Ishikawa (cell line): ENCODE measurements around the gene LCA5.

ENCODE experiments used
- CEBPB ChIP-seq: IDR thresholded peaks from 2 replicates; pipeline ENCODE4 v1.6.1; 2012
- CREB1 ChIP-seq: IDR thresholded peaks from 2 replicates; pipeline ENCODE4 v1.6.1; 2012; ENCODE audit warnings: low read depth
- EGR1 ChIP-seq: IDR thresholded peaks from 2 replicates; pipeline ENCODE4 v1.6.1; 2012
- EP300 ChIP-seq: IDR thresholded peaks from 2 replicates; pipeline ENCODE4 v1.6.1; 2012; ENCODE audit warnings: borderline replicate concordance
- FOXM1 ChIP-seq: IDR thresholded peaks from 2 replicates; pipeline ENCODE4 v1.6.1; 2012; ENCODE audit warnings: low read depth, borderline replicate concordance
- NFIC ChIP-seq: IDR thresholded peaks from 2 replicates; pipeline ENCODE4 v1.6.1; 2012
- RAD21 ChIP-seq: IDR thresholded peaks from 2 replicates; pipeline ENCODE4 v1.6.1; 2012; ENCODE audit warnings: low read depth
- REST ChIP-seq: IDR thresholded peaks from 2 replicates; pipeline ENCODE4 v1.6.1; 2012; ENCODE audit warnings: low read depth, mild to moderate bottlenecking
- TAF1 ChIP-seq: IDR thresholded peaks from 2 replicates; pipeline ENCODE4 v1.6.1; 2012; ENCODE audit warnings: low read depth, mild to moderate bottlenecking
- TCF12 ChIP-seq: IDR thresholded peaks from 2 replicates; pipeline ENCODE4 v1.6.1; 2012; ENCODE audit warnings: low read depth
- TEAD4 ChIP-seq: IDR thresholded peaks from 2 replicates; pipeline ENCODE4 v1.6.1; 2012
- USF1 ChIP-seq: IDR thresholded peaks from 2 replicates; pipeline ENCODE4 v1.6.1; 2012
- YY1 ChIP-seq: IDR thresholded peaks from 2 replicates; pipeline ENCODE4 v1.6.1; 2012; ENCODE audit warnings: low read depth
- ZBTB7A ChIP-seq: IDR thresholded peaks from 2 replicates; pipeline ENCODE4 v1.6.1; 2012; ENCODE audit warnings: low read depth
- TF ChIP-seq, protein P1 (sequence below): IDR thresholded peaks from 2 replicates; pipeline ENCODE4 v1.6.1; 2012

LCA5 gene

DNA sequence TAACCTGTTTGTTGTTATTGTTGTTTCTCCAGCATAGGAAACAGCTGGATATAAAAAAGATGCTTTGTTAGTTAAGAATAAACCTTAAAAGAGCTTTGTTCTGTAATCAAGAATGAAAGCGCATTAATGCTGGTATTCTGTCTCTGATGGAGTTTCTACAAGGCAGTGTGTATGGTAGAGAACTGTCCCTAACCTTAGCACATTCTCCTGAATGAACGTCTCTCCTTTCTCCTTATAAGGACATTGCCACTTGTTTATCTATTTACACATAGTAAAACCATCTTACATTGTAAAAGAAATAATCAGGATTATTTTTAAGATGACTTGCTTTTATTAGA, 33.8 kb upstream of the LCA5 start:
- TF ChIP-seq EP300, result no peak
- TF ChIP-seq EGR1, result no peak
- TF ChIP-seq USF1, result no peak
- TF ChIP-seq ZBTB7A, result no peak
- TF ChIP-seq TCF12, result no peak
- TF ChIP-seq TAF1, result no peak
- no peak for TF ChIP-seq CREB1
- TF ChIP-seq NFIC, result no peak
- no peak for TF ChIP-seq YY1
- no peak for TF ChIP-seq TEAD4
- TF ChIP-seq REST, result no peak

- no peak for TF ChIP-seq EGR1
- TF ChIP-seq YY1, result no peak
- TF ChIP-seq FOXM1, result no peak; the same call in none of the 2 replicates
- peak; percentile 75 for TF ChIP-seq RAD21
- TF ChIP-seq CEBPB, result peak; percentile 38; the same call in 1 of the 2 replicates
- TF ChIP-seq USF1, result no peak
- peak; percentile 88 for TF ChIP-seq NFIC
- TF ChIP-seq CREB1, result no peak
- TF ChIP-seq ZBTB7A, result no peak
- TF ChIP-seq TAF1, result no peak
- TF ChIP-seq, protein P1, sequence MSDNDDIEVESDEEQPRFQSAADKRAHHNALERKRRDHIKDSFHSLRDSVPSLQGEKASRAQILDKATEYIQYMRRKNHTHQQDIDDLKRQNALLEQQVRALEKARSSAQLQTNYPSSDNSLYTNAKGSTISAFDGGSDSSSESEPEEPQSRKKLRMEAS, result peak; percentile 59; the same call in 1 of the 2 replicates
- no peak for TF ChIP-seq REST
- peak; percentile 90 for TF ChIP-seq EP300
- TF ChIP-seq TEAD4, result peak; percentile 94
- TF ChIP-seq TCF12, result peak; percentile 91
Observed at GRCh38 chr6:79570129-79571029, 33.1 kb upstream of the LCA5 start.

DNA sequence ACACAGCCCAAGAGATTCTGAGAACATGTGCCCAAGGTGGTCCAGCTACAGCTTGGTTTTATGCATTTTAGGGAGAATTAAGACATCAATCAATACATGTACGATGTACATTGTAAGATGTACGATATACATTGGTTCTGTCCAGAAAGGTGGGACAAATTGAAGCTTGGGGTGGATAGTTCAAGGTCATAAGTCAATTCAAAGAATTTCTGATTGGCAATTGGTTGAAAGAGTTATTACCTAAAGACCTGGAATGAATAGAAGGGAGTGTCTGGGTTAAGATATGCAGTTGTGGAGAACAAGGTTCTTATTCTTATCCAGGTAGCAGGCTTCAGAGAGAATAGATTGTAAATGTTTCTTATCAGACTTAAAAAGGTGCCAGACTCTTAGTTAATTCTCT, 31.8 kb upstream of the LCA5 start:
- no peak for TF ChIP-seq TAF1
- TF ChIP-seq CEBPB, result no peak
- TF ChIP-seq YY1, result no peak
- no peak for TF ChIP-seq FOXM1
- no peak for TF ChIP-seq RAD21
- no peak for TF ChIP-seq REST
- TF ChIP-seq ZBTB7A, result no peak
- no peak for TF ChIP-seq CREB1
- no peak for TF ChIP-seq TCF12
- TF ChIP-seq NFIC, result no peak
- TF ChIP-seq EP300, result no peak

DNA sequence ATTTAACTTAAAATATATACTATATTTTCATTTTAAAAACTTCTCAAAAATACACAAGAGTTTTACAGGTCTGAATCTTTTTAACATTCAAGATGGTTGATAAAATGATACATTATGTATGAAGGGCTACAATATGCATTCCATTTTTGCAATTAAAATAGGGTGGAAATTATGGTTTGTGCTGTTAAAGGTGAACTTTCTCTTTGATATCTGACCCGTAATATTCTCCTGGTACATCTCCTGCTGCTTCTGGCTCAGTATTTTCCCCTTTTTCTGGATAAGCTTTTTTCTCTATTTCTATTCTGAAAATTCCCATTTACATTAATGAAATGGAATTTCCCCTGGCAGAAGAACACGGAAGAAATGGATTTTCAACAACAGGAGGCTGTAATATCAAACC, 27.4 kb upstream of the LCA5 start:
- TF ChIP-seq ZBTB7A (no peak), TCF12 (no peak), REST (no peak), CEBPB (no peak), EGR1 (no peak), EP300 (no peak), NFIC (no peak), RAD21 (no peak), TAF1 (no peak), CREB1 (no peak), YY1 (no peak)
